SK-N-SH (cell line): ENCODE results near the gene CELF4.

Source experiments
- GABPA ChIP-seq: IDR thresholded peaks from 2 replicates; pipeline ENCODE4 v1.4.0; 2012; ENCODE audit warnings: low read depth, mild to moderate bottlenecking
- TF ChIP-seq, protein P1 (sequence below): IDR thresholded peaks from 2 replicates; pipeline ENCODE4 v1.4.0; 2012; ENCODE audit warnings: low read depth

GRCh38 chr18:37494406-37494805, 71.2 kb downstream of the CELF4 start:
- TF ChIP-seq, protein P1, sequence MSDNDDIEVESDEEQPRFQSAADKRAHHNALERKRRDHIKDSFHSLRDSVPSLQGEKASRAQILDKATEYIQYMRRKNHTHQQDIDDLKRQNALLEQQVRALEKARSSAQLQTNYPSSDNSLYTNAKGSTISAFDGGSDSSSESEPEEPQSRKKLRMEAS = no peak
- TF ChIP-seq GABPA = no peak
